OCI-LY1 (cell line): ENCODE data around the gene ALKBH4.
"Not testable (repeated sequence)": the region's sequence is repeated elsewhere in the genome, so short reads cannot be mapped to it uniquely, and the experiment has no call there.

Source experiments
- H2AFZ ChIP-seq: fragments of 200-600 bp; sonication (generic), shearing (Covaris generic); 2 replicates; pipeline ENCODE4 v1.6.0; 2014; ENCODE audit warnings: antibody characterized with exemption, mild to moderate bottlenecking, low read length
- H3F3A ChIP-seq: fragments of 200-600 bp; sonication (generic), shearing (Covaris generic); 2 replicates; pipeline ENCODE4 v1.6.0; 2014; ENCODE audit warnings: mild to moderate bottlenecking, antibody characterized with exemption, low read length, moderate library complexity; ENCODE audit not compliant: insufficient read depth
- H3K27ac ChIP-seq: fragments of 200-600 bp; sonication (generic); 2 replicates; pipeline ENCODE4 v1.5.1; 2014; ENCODE audit warnings: low read length, mixed run types, mild to moderate bottlenecking, low read depth; ENCODE audit not compliant: poor library complexity, severe bottlenecking
- H3K27me3 ChIP-seq: fragments of 200-600 bp; sonication (generic); 2 replicates; pipeline ENCODE4 v1.6.0; 2014; ENCODE audit warnings: antibody characterized with exemption, mild to moderate bottlenecking, low read length, moderate library complexity; ENCODE audit not compliant: insufficient read depth
- H3K36me3 ChIP-seq: fragments of 200-600 bp; sonication (generic); 2 replicates; pipeline ENCODE4 v1.6.1; 2014; ENCODE audit warnings: mild to moderate bottlenecking, antibody characterized with exemption, low read length, moderate library complexity, mixed read lengths; ENCODE audit not compliant: insufficient read depth
- H3K4me1 ChIP-seq: fragments of 200-600 bp; sonication (generic); 2 replicates; pipeline ENCODE4 v1.5.1; 2014; ENCODE audit warnings: mild to moderate bottlenecking, low read length, moderate library complexity; ENCODE audit not compliant: insufficient read depth, severe bottlenecking
- H3K4me2 ChIP-seq: fragments of 200-600 bp; sonication (generic), shearing (Covaris generic); 2 replicates; pipeline ENCODE4 v1.6.1; 2014; ENCODE audit warnings: low read length
- H3K4me3 ChIP-seq: fragments of 200-600 bp; sonication (generic); 2 replicates; pipeline ENCODE4 v1.5.1; 2014; ENCODE audit warnings: low read length, low read depth, mild to moderate bottlenecking, mixed read lengths; ENCODE audit not compliant: poor library complexity, severe bottlenecking
- H3K79me2 ChIP-seq: fragments of 200-600 bp; shearing (Covaris generic); 2 replicates; pipeline ENCODE4 v1.6.1; 2016; ENCODE audit warnings: mixed run types, low read length, mixed read lengths; ENCODE audit not compliant: insufficient read depth
- H3K9ac ChIP-seq: fragments of 200-600 bp; sonication (generic), shearing (Covaris generic); 2 replicates; pipeline ENCODE4 v1.6.1; 2014; ENCODE audit warnings: mild to moderate bottlenecking, low read length, mixed read lengths
- H3K9me2 ChIP-seq: fragments of 200-600 bp; sonication (generic), shearing (Covaris generic); 2 replicates; pipeline ENCODE4 v1.6.1; 2014; ENCODE audit warnings: low read depth, mild to moderate bottlenecking, low read length, mixed read lengths
- H3K9me3 ChIP-seq: fragments of 200-600 bp; shearing (Covaris generic); 2 replicates; pipeline ENCODE4 v1.6.1; 2014; ENCODE audit warnings: low read length, mixed read lengths
- H4K20me1 ChIP-seq: fragments of 200-600 bp; sonication (generic), shearing (Covaris generic); 2 replicates; pipeline ENCODE4 v1.6.0; 2016; ENCODE audit warnings: mild to moderate bottlenecking, low read length; ENCODE audit not compliant: insufficient read depth
- TF ChIP-seq, protein P1 (sequence below): fragments of 200-600 bp; sonication (generic), shearing (Covaris generic); IDR thresholded peaks from 2 replicates; pipeline ENCODE4 v1.5.1; 2017; ENCODE audit warnings: mild to moderate bottlenecking, antibody characterized with exemption, low read length, moderate library complexity, mixed read lengths

ALKBH4 gene

DNA sequence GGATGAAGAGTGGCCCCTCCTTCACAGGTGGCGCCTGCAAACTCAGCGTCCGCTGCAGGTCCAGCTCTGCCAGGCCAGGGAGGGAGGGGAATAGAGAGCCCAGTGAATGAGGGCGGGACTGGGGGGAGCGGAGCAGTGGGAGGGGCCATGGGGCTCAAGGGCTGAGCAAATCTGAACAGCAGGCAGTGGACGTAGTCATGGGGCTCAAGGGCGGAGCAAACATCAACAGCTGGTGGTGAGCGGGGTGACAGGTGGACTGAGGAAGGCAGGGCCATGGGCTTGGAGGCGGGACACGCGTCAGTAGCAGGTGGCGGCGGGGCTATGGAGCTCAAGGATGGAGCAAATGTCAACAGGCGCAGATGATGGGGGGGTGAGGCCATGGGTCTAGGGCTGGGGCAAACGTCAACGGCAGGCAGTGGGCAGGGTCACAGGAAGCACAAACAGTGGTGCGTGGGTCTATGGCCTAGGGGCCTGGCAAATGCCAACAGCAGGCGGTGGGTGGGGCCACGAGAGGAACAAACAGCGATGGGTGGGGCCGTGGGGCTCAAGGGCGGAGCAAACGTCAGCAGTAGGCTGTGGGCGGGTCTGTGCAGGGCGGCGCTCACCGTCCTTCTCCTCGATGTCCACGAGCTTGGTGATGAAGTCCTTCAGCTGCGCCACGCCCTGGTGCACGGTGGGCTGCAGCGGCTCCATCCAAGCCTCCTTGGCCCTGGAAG lies 28.7 kb upstream of the ALKBH4 start:
- not testable (repeated sequence) for H3K4me3 ChIP-seq, H3K27ac ChIP-seq, H3K9me3 ChIP-seq, H3K4me2 ChIP-seq, H4K20me1 ChIP-seq, H3K36me3 ChIP-seq, H3K9ac ChIP-seq, H2AFZ ChIP-seq, H3K27me3 ChIP-seq, H3K4me1 ChIP-seq, H3K9me2 ChIP-seq, H3K79me2 ChIP-seq, H3F3A ChIP-seq

DNA sequence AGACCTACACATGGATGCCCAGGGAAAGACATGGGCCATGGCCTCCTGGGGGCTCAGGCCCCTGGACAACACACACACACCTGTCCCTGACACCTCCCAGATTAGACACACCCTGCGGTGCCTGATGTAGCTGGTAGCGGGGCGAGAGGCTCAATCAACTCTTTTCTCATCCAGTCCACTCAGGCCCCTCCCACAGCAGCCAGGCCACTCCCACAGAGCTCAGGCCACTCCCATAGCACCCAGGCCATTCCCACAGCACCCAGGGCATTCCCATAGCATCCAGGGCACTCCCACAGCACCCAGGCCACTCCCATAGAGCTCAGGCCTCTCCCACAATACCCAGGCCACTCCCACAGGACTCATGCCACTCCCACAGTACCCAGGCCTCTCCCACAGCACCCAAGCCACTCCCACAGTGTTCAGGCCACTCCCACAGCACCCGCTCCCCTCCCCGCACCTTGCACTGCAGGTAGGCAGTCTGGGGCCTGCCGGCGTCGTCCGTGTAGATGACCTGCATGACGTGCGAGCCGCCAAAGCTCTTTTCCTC lies 25.9 kb upstream of the ALKBH4 start:
- H3K9ac ChIP-seq, H4K20me1 ChIP-seq, H3K4me1 ChIP-seq, H3K9me2 ChIP-seq, H3K27ac ChIP-seq, H3F3A ChIP-seq, H3K4me3 ChIP-seq, H3K27me3 ChIP-seq, H3K79me2 ChIP-seq, H2AFZ ChIP-seq, H3K36me3 ChIP-seq, H3K9me3 ChIP-seq, H3K4me2 ChIP-seq: not testable (repeated sequence)

DNA sequence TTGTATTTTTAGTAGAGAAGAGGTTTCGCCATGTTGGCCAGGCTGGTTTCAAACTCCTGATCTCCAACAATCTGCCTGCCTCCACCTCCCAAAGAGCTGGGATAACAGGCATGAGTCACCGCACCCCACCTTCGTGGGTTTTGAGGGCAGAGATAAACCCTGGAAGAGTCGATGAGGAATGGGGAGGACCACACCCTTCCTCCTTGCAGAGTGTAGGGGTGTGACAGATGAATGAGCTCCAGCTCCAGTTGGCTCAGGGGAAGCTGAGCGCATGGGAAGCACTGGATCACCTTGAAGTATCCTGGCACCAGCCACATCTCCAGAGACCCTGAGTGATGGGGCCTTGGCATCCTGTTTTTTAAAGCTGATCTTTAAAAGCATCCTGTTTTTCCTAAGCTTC lies 19.7 kb upstream of the ALKBH4 start:
- H3K4me1 ChIP-seq, H3K36me3 ChIP-seq, H3K27me3 ChIP-seq, H4K20me1 ChIP-seq, H3K9ac ChIP-seq, H3K9me2 ChIP-seq, H3K4me3 ChIP-seq, H2AFZ ChIP-seq, H3K9me3 ChIP-seq, H3K27ac ChIP-seq, H3K79me2 ChIP-seq, H3F3A ChIP-seq, H3K4me2 ChIP-seq: not testable (repeated sequence)

DNA sequence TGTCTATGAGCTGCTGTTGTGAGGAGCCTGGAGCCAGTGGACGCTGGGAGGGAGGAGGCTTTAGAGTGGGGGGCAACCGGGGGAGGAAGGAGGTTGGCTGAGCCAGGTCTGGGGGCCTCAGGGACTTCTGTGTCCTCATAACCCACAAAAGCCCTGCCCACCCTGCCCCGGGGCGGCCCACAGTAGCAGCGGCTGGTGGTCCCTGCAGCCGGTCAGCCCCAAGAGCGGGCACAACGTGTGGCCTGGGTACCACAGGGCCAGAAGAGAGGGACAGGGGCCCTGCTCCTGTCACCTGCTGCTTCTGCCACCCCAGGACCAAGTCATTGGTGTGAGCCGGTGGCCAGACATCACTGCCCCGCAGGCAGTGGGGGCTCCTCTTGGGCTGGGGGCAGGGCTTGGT lies 17.3 kb upstream of the ALKBH4 start:
- not testable (repeated sequence) for H3K9ac ChIP-seq, H3K4me2 ChIP-seq, H3K9me2 ChIP-seq, H4K20me1 ChIP-seq, H3K36me3 ChIP-seq, H3K4me1 ChIP-seq, H3K9me3 ChIP-seq, H3K27ac ChIP-seq, H3K27me3 ChIP-seq, H2AFZ ChIP-seq, H3F3A ChIP-seq, H3K79me2 ChIP-seq, H3K4me3 ChIP-seq

DNA sequence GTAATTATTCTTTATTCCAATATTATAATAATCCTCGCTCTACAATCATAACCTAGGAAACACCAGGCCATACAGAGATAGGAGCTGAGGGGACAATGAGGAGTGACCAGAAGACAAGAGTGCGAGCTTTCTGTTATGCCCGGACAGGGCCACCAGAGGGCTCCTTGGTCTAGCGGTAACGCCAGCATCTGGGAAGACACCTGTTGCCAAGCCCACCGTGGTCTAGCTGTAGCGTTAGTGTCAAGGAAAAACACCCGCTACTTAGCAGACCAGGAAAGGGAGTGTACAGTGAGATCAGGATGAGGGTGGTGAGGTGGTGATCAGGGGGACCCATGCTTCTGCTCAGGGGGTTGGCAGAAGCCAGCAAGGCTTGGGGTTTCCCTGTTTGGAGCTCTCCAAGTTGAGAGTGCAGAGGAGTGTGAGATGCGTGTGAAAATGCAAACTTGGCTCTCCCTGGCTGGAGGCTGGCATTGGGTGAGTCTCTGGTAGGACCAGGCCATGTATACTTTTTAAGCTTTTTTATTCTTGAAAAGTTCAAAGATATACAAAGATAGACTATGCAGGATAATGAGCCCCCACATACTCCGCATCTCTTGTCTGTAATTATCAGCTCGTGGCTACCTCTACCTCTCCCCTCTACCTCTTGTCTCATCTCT lies 15.4 kb upstream of the ALKBH4 start:
- not testable (repeated sequence) for H3K27me3 ChIP-seq, H3K4me2 ChIP-seq, H3F3A ChIP-seq, H3K4me1 ChIP-seq, H3K79me2 ChIP-seq, H3K4me3 ChIP-seq, H3K9me3 ChIP-seq, H3K27ac ChIP-seq, H3K9me2 ChIP-seq, H3K9ac ChIP-seq, H4K20me1 ChIP-seq, H3K36me3 ChIP-seq, H2AFZ ChIP-seq
- TF ChIP-seq, protein P1, sequence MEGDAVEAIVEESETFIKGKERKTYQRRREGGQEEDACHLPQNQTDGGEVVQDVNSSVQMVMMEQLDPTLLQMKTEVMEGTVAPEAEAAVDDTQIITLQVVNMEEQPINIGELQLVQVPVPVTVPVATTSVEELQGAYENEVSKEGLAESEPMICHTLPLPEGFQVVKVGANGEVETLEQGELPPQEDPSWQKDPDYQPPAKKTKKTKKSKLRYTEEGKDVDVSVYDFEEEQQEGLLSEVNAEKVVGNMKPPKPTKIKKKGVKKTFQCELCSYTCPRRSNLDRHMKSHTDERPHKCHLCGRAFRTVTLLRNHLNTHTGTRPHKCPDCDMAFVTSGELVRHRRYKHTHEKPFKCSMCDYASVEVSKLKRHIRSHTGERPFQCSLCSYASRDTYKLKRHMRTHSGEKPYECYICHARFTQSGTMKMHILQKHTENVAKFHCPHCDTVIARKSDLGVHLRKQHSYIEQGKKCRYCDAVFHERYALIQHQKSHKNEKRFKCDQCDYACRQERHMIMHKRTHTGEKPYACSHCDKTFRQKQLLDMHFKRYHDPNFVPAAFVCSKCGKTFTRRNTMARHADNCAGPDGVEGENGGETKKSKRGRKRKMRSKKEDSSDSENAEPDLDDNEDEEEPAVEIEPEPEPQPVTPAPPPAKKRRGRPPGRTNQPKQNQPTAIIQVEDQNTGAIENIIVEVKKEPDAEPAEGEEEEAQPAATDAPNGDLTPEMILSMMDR, result peak; percentile 36

DNA sequence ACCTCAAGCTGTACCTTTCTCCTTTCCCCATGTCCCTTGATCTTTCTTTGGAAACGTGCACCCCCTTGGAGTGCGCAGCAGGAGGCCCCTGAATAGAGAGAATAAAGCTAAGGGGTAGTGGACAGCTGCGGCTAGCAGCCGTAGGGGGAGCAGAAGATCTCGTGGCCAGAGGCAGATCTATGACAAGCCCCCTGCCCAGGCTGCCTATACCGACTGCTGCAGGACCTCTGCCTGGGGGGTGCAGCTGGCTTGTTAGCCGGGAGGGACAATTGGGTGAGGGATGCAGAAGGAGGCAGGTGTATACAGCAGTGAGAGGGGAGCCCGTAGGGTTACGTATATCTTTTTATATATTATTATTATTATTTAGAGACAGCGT lies 14.5 kb upstream of the ALKBH4 start:
- H3K9me2 ChIP-seq, H3K9ac ChIP-seq, H3K27me3 ChIP-seq, H3K79me2 ChIP-seq, H3K4me3 ChIP-seq, H3K36me3 ChIP-seq, H3F3A ChIP-seq, H3K9me3 ChIP-seq, H3K4me1 ChIP-seq, H2AFZ ChIP-seq, H4K20me1 ChIP-seq: not testable (repeated sequence)
- Histone ChIP-seq H3K27ac (peak overlapping the region; percentile 36), H3K4me2 (peak overlapping the region; percentile 52; the same call in 1 of the 2 replicates)
